T-helper 2 cell treated with Interferon-gamma antibody and Interleukin-4, amounts not matched to agents 100 ng/mL and 5 ng/mL, for 36 hours (primary cell): ENCODE results near the gene C11orf86. TPM values are rescaled to one million over a fixed set of nuclear protein-coding genes. Genes with fewer than 3 reads are reported as not detected.

ENCODE experiments used
- intact Hi-C: fragments of 100-400 bp; cut with micrococcal nuclease; formaldehyde crosslinking; loops from one replicate; pipeline ENCODE4 v1.15.1; 2023
- total RNA-seq: library from RNA; stranded (reverse); gene quantifications from 2 replicates; pipeline ENCODE4 v1.2.3, GENCODE V29; 2022

C11orf86 gene
- total RNA-seq, 1 donor from 2014 or later, result not detected

- intact Hi-C loops, result no loop called here
Measured at GRCh38 chr11:67022961-67023956, 48.2 kb downstream of the C11orf86 start, which contains the start of gene SYT12. Gene SYT12 (plus strand): TSS chr11:67023134. CDS start chr11:67030145, 7,011 bp downstream.

- intact Hi-C loops, result no loop called here
Measured at GRCh38 chr11:67023957-67024353, 48.9 kb downstream of the C11orf86 start.

- intact Hi-C loops, result no loop called here
Measured at GRCh38 chr11:67024410-67024809, 49.3 kb downstream of the C11orf86 start.

GRCh38 chr11:67024966-67025365, 49.9 kb downstream of the C11orf86 start:
- intact Hi-C loops, result no loop called here

GRCh38 chr11:67025750-67026149, 50.6 kb downstream of the C11orf86 start:
- intact Hi-C loops, result no loop called here

Other genes with a start within 250 kb of the C11orf86 start
- gene SPTBN2, start 246.1 kb upstream of the C11orf86 start, total RNA-seq, result 0.61 and 0.80 TPM in 2 replicates
- gene RCE1, start 131.9 kb upstream of the C11orf86 start, total RNA-seq, result 25.5 and 27.6 TPM in 2 replicates
- gene LRFN4, start 118.2 kb upstream of the C11orf86 start, total RNA-seq, result 22.0 and 23.3 TPM in 2 replicates
- gene PC, start 16.9 kb upstream of the C11orf86 start, total RNA-seq, result 12.7 and 14.1 TPM in 2 replicates
- gene SYT12, start 47.8 kb downstream of the C11orf86 start, total RNA-seq, result not detected in 2 replicates
- gene RHOD, start 81.5 kb downstream of the C11orf86 start, total RNA-seq, result 0.27 TPM in 1 of 2 replicates, not detected in the other
- 97.6 and 97.8 TPM in 2 replicates for gene KDM2A, start 144.0 kb downstream of the C11orf86 start, total RNA-seq